ENCODE data around the gene DIPK1B.

DNA sequence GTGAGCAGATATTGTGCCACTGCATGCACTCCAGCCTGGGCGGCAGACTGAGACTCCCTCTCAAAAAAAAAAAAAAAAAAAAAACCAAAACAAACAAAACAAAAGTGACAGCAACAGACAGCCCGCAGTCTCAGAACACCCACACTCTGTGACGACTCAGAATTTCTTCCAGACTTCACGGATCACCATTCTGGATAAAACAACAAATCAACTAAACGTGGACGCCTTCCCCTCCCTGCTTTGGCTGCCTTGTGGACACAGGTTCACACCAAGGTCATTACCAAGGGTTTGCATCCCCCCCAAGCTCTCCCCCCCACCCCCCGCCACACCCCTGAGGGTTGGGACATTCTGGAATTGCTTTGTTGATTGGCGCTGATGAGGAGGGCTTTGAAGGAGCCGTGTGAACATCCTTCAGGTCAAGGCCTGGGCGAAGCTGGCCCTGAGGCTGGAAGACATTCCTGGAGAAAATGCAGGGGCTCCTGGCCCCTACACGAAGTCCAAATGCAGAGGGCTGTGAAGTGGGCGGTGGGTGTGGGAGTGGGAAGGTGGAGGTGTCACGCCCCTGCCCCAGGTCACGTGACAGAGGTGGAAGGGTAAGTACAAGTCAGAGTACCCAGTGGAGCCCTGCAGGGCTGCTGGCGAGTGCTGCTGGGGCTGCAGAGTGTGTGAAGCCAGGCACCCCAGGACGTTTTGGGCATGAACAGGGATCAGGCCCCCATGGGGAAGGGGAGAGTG lies 20.2 kb downstream of the DIPK1B start:
- TF ChIP-seq, protein P1, sequence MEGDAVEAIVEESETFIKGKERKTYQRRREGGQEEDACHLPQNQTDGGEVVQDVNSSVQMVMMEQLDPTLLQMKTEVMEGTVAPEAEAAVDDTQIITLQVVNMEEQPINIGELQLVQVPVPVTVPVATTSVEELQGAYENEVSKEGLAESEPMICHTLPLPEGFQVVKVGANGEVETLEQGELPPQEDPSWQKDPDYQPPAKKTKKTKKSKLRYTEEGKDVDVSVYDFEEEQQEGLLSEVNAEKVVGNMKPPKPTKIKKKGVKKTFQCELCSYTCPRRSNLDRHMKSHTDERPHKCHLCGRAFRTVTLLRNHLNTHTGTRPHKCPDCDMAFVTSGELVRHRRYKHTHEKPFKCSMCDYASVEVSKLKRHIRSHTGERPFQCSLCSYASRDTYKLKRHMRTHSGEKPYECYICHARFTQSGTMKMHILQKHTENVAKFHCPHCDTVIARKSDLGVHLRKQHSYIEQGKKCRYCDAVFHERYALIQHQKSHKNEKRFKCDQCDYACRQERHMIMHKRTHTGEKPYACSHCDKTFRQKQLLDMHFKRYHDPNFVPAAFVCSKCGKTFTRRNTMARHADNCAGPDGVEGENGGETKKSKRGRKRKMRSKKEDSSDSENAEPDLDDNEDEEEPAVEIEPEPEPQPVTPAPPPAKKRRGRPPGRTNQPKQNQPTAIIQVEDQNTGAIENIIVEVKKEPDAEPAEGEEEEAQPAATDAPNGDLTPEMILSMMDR (IDR thresholded peaks at IDR 0.05) = no peak
- no peak for TF ChIP-seq POLR2A (IDR thresholded peaks at IDR 0.05)
